Cardiac fibroblast (primary cell): ENCODE results near the gene SDK2.

ENCODE experiments used
- DNase-seq, 2 donors: peaks; one replicate each; pipeline versions ENCODE4 v3.0.0 to v3.0.0-alpha.2; 2010; ENCODE audit warnings: low read depth in 2 of 2
- H3K4me3 ChIP-seq, 2 donors: replicated peaks in 1 of 2; 1 replicate in 1 of 2; 2 replicates in 1 of 2; pipeline ENCODE4 v1.5.1; 2011; ENCODE audit warnings: low read depth in 2 of 2, low read length in 2 of 2, mild to moderate bottlenecking in 2 of 2, moderate library complexity in 1 of 2
- CTCF ChIP-seq: IDR thresholded peaks from one replicate; pipeline ENCODE4 v1.5.1; 2011; ENCODE audit warnings: low read depth, mild to moderate bottlenecking, low read length, inconsistent platforms

SDK2 gene

GRCh38 chr17:73647772-73648542, 3.7 kb upstream of the SDK2 start:
- DNase-seq = no peak
- no peak for TF ChIP-seq CTCF
- no peak overlapping the region for H3K4me3 ChIP-seq

- DNase-seq = no peak
- H3K4me3 ChIP-seq = no peak overlapping the region
- no peak for TF ChIP-seq CTCF
These were observed 3.1 kb upstream of the SDK2 start for GRCh38 chr17:73647301-73647695.

GRCh38 chr17:73646409-73647300, 2.4 kb upstream of the SDK2 start:
- H3K4me3 ChIP-seq = no peak overlapping the region
- DNase-seq = no peak
- TF ChIP-seq CTCF = no peak

- DNase-seq = peak in 1 of 2 donors; percentile 24
- no peak overlapping the region for H3K4me3 ChIP-seq
- no peak for TF ChIP-seq CTCF
These were observed 1.0 kb upstream of the SDK2 start for GRCh38 chr17:73645050-73645871.

- no peak for DNase-seq
- TF ChIP-seq CTCF = no peak
- no peak overlapping the region for H3K4me3 ChIP-seq
These were observed 447 bp downstream of the SDK2 start for GRCh38 chr17:73643852-73644144.

GRCh38 chr17:73643001-73643851, 1.0 kb downstream of the SDK2 start:
- no peak for DNase-seq
- no peak overlapping the region for H3K4me3 ChIP-seq
- peak; percentile 4 for TF ChIP-seq CTCF
